ENCODE data around the gene HIVEP3.

HIVEP3 gene

GRCh38 chr1:41915786-41916571 lies 2.7 kb downstream of the HIVEP3 start:
- Histone ChIP-seq H4K20me1 (no peaks in the 10 kb centered on the region), H3K4me2 (no peak overlapping the region), H3K36me3 (no peaks in the 10 kb centered on the region), H3K27ac (no peak overlapping the region), H3K9me3 (replicated peaks in 1 of 11) (peaks cover 6 to 40% (median 21%) of the 10 kb centered on the region in 11 experiments), H3K9ac (no peak overlapping the region), H3K4me3 (no peak overlapping the region), H3K4me1 (peaks cover 0 to 5% (median 0%) of the 10 kb centered on the region in 10 experiments; a peak in 4 of 20 replicates), H3K27me3 (no peaks in the 10 kb centered on the region)
- no peak for TF ChIP-seq Cebpa-rat (IDR thresholded peaks at IDR 0.05)

GRCh38 chr1:41914516-41914915 lies 4.2 kb downstream of the HIVEP3 start:
- peaks cover 0 to 30% (median 8%) of the 10 kb centered on the region in 11 experiments; a peak in 10 of 22 replicates for H3K9me3 ChIP-seq (replicated peaks in 1 of 11)
- TF ChIP-seq Cebpa-rat (IDR thresholded peaks at IDR 0.05), result no peak
- H3K36me3 ChIP-seq, result no peaks in the 10 kb centered on the region
- no peaks in the 10 kb centered on the region; a peak in 1 of 20 replicates for H3K4me1 ChIP-seq
- no peaks in the 10 kb centered on the region for H4K20me1 ChIP-seq
- no peak overlapping the region for H3K4me3 ChIP-seq
- no peak overlapping the region for H3K4me2 ChIP-seq
- no peak overlapping the region for H3K9ac ChIP-seq
- no peaks in the 10 kb centered on the region for H3K27me3 ChIP-seq
- no peak overlapping the region for H3K27ac ChIP-seq

GRCh38 chr1:41913014-41913413 lies 5.7 kb downstream of the HIVEP3 start:
- H3K9ac ChIP-seq, result no peak overlapping the region
- TF ChIP-seq Cebpa-rat (IDR thresholded peaks at IDR 0.05), result no peak
- H3K27me3 ChIP-seq, result no peaks in the 10 kb centered on the region
- H3K27ac ChIP-seq, result no peak overlapping the region
- no peaks in the 10 kb centered on the region for H3K36me3 ChIP-seq
- no peak overlapping the region for H3K4me2 ChIP-seq
- no peaks in the 10 kb centered on the region for H3K4me1 ChIP-seq
- H4K20me1 ChIP-seq, result no peaks in the 10 kb centered on the region
- peaks cover 0 to 27% (median 4%) of the 10 kb centered on the region in 11 experiments; a peak in 7 of 22 replicates for H3K9me3 ChIP-seq (replicated peaks in 1 of 11)
- H3K4me3 ChIP-seq, result no peak overlapping the region

- H3K4me2 ChIP-seq, result no peak overlapping the region
- H3K9me3 ChIP-seq (replicated peaks in 1 of 11), result peaks cover 0 to 25% (median 0%) of the 10 kb centered on the region in 11 experiments; a peak in 5 of 22 replicates
- H3K27me3 ChIP-seq, result no peaks in the 10 kb centered on the region
- H4K20me1 ChIP-seq, result no peaks in the 10 kb centered on the region
- TF ChIP-seq Cebpa-rat (IDR thresholded peaks at IDR 0.05), result no peak
- H3K4me3 ChIP-seq, result no peak overlapping the region
- no peaks in the 10 kb centered on the region for H3K36me3 ChIP-seq
- no peaks in the 10 kb centered on the region for H3K4me1 ChIP-seq
- H3K9ac ChIP-seq, result no peak overlapping the region
- H3K27ac ChIP-seq, result no peak overlapping the region
Measured at GRCh38 chr1:41908288-41908895, 10.3 kb downstream of the HIVEP3 start.

- no peak overlapping the region for H3K9ac ChIP-seq
- no peaks in the 10 kb centered on the region for H3K36me3 ChIP-seq
- H3K4me2 ChIP-seq, result no peak overlapping the region
- no peak overlapping the region for H3K27ac ChIP-seq
- TF ChIP-seq Cebpa-rat (IDR thresholded peaks at IDR 0.05), result no peak
- no peaks in the 10 kb centered on the region for H4K20me1 ChIP-seq
- peaks cover 0 to 17% (median 0%) of the 10 kb centered on the region in 11 experiments; a peak in 5 of 22 replicates for H3K9me3 ChIP-seq (replicated peaks in 1 of 11)
- H3K4me3 ChIP-seq, result no peak overlapping the region
- no peaks in the 10 kb centered on the region for H3K27me3 ChIP-seq
- peaks cover under 1 to 4% (median 1%) of the 10 kb centered on the region in 10 experiments; a peak in 15 of 20 replicates for H3K4me1 ChIP-seq
Measured at GRCh38 chr1:41907446-41907845, 11.3 kb downstream of the HIVEP3 start.

- no peak overlapping the region for H3K9ac ChIP-seq
- H3K27ac ChIP-seq, result no peak overlapping the region
- H3K9me3 ChIP-seq (replicated peaks in 1 of 11), result peaks cover 0 to 12% (median 0%) of the 10 kb centered on the region in 11 experiments; a peak in 4 of 22 replicates
- peaks cover 6 to 9% (median 6%) of the 10 kb centered on the region in 10 experiments; a peak in 18 of 20 replicates for H3K4me1 ChIP-seq
- H3K36me3 ChIP-seq, result no peaks in the 10 kb centered on the region
- H3K4me2 ChIP-seq, result no peak overlapping the region
- H4K20me1 ChIP-seq, result no peaks in the 10 kb centered on the region
- no peak overlapping the region for H3K4me3 ChIP-seq
- TF ChIP-seq Cebpa-rat (IDR thresholded peaks at IDR 0.05), result no peak
- no peaks in the 10 kb centered on the region for H3K27me3 ChIP-seq
Measured at GRCh38 chr1:41906943-41907342, 11.8 kb downstream of the HIVEP3 start.

GRCh38 chr1:41905093-41905675 lies 13.5 kb downstream of the HIVEP3 start:
- Histone ChIP-seq H3K27ac (no peak overlapping the region), H3K9ac (no peak overlapping the region), H4K20me1 (no peaks in the 10 kb centered on the region), H3K9me3 (replicated peaks in 1 of 11) (no peaks in the 10 kb centered on the region; a peak in 1 of 22 replicates), H3K4me2 (no peak overlapping the region), H3K36me3 (no peaks in the 10 kb centered on the region), H3K4me1 (peaks cover 9 to 16% (median 11%) of the 10 kb centered on the region in 10 experiments; a peak in 18 of 20 replicates), H3K4me3 (no peak overlapping the region), H3K27me3 (no peaks in the 10 kb centered on the region)
- TF ChIP-seq Cebpa-rat (IDR thresholded peaks at IDR 0.05), result no peak

- TF ChIP-seq Cebpa-rat (IDR thresholded peaks at IDR 0.05), result no peak
- Histone ChIP-seq H3K4me2 (peak overlapping the region in 8 of 11 experiments; percentile 9 to 64 (median 46); a peak in 9 of 22 replicates), H4K20me1 (no peaks in the 10 kb centered on the region), H3K27ac (no peak overlapping the region), H3K9ac (no peak overlapping the region), H3K36me3 (no peaks in the 10 kb centered on the region), H3K4me1 (peaks cover 21 to 32% (median 24%) of the 10 kb centered on the region in 10 experiments), H3K27me3 (no peaks in the 10 kb centered on the region), H3K9me3 (replicated peaks in 1 of 11) (no peaks in the 10 kb centered on the region; a peak in 1 of 22 replicates), H3K4me3 (no peak overlapping the region)
Measured at GRCh38 chr1:41902664-41903063, 16.1 kb downstream of the HIVEP3 start.

- Histone ChIP-seq H4K20me1 (no peaks in the 10 kb centered on the region), H3K27ac (no peak overlapping the region), H3K27me3 (no peaks in the 10 kb centered on the region), H3K4me1 (peaks cover 23 to 37% (median 27%) of the 10 kb centered on the region in 10 experiments), H3K36me3 (no peaks in the 10 kb centered on the region), H3K4me2 (peak overlapping the region; percentile 9 to 64 (median 46); a peak in 19 of 22 replicates), H3K9me3 (replicated peaks in 1 of 11) (peaks cover 0 to 4% (median 0%) of the 10 kb centered on the region in 11 experiments; a peak in 3 of 22 replicates), H3K4me3 (no peak overlapping the region), H3K9ac (no peak overlapping the region)
- no peak for TF ChIP-seq Cebpa-rat (IDR thresholded peaks at IDR 0.05)
Measured at GRCh38 chr1:41902159-41902577, 16.6 kb downstream of the HIVEP3 start.
